CD14-positive monocyte (primary cell): ENCODE data around the gene SLC34A3. TPM values are rescaled to one million over a fixed set of nuclear protein-coding genes. Genes with fewer than 3 reads are reported as not detected.
A peak's percentile ranks its signal among the peaks of the same experiment; 100 is the strongest.
"Not testable (repeated sequence)": the region's sequence is repeated elsewhere in the genome, so short reads cannot be mapped to it uniquely, and the experiment has no call there.

Experiments used
- DNase-seq, 3 donors: peaks; one replicate each; pipeline ENCODE4 v3.0.0-alpha.2; 2011 to 2022
- H2AFZ ChIP-seq: 2 replicates; pipeline ENCODE4 v1.6.0; 2012; ENCODE audit warnings: mild to moderate bottlenecking, low read depth, low read length, inconsistent platforms; ENCODE audit not compliant: insufficient read depth, poor library complexity, severe bottlenecking
- H3K27ac ChIP-seq, 2 donors: 1 replicate in 1 of 2; 2 replicates in 1 of 2; pipeline ENCODE4 v1.5.1; 2012 to 2013; ENCODE audit warnings: low read length in 2 of 2, control low read depth in 1 of 2, inconsistent platforms in 1 of 2, low read depth in 1 of 2, mild to moderate bottlenecking in 1 of 2
- H3K27me3 ChIP-seq, 2 donors: one replicate each; pipeline versions ENCODE4 v1.6.0 to v1.6.1; 2011 to 2013; ENCODE audit warnings: low read length in 2 of 2; ENCODE audit not compliant: control insufficient read depth in 2 of 2, insufficient read depth in 2 of 2
- H3K36me3 ChIP-seq, 2 donors: replicated peaks in 1 of 2; 1 replicate in 1 of 2; 2 replicates in 1 of 2; pipeline versions ENCODE4 v1.5.1 to v1.6.1; 2012 to 2013; ENCODE audit warnings: low read length in 2 of 2, control low read depth in 1 of 2, inconsistent platforms in 1 of 2, mild to moderate bottlenecking in 1 of 2; ENCODE audit not compliant: insufficient read depth in 2 of 2, control insufficient read depth in 1 of 2
- H3K4me1 ChIP-seq, 2 donors: 1 replicate in 1 of 2; 2 replicates in 1 of 2; pipeline versions ENCODE4 v1.5.1 to v1.6.1; 2012 to 2013; ENCODE audit warnings: low read length in 2 of 2, control low read depth in 1 of 2, inconsistent platforms in 1 of 2, mild to moderate bottlenecking in 1 of 2, moderate library complexity in 1 of 2; ENCODE audit not compliant: insufficient read depth in 2 of 2, control insufficient read depth in 1 of 2
- H3K4me2 ChIP-seq: replicated peaks from 2 replicates; pipeline ENCODE3; 2012; ENCODE audit warnings: low read length, moderate library complexity, mild to moderate bottlenecking; ENCODE audit not compliant: poor library complexity, severe bottlenecking; ENCODE audit errors: extremely low read depth
- H3K4me3 ChIP-seq, 3 experiments: fragments of 200-600 bp in 1 of 3; sonication (generic) in 1 of 3; replicated peaks in 1 of 3; 1 replicate in 2 of 3; 2 replicates in 1 of 3; pipeline ENCODE4 v1.5.1; 2011 to 2013; ENCODE audit warnings: low read length in 3 of 3, mild to moderate bottlenecking in 3 of 3, control low read depth in 2 of 3, low read depth in 2 of 3, inconsistent platforms in 1 of 3, moderate library complexity in 1 of 3
- H3K79me2 ChIP-seq: 2 replicates; pipeline ENCODE4 v1.6.0; 2012; ENCODE audit warnings: mild to moderate bottlenecking, control low read depth, inconsistent platforms, low read length, moderate library complexity; ENCODE audit not compliant: insufficient read depth
- H3K9ac ChIP-seq: 2 replicates; pipeline ENCODE4 v1.6.0; 2017; ENCODE audit warnings: low read length, mild to moderate bottlenecking; ENCODE audit not compliant: insufficient read depth, poor library complexity, severe bottlenecking
- H3K9me3 ChIP-seq, 2 donors: replicated peaks in 1 of 2; 1 replicate in 1 of 2; 2 replicates in 1 of 2; pipeline versions ENCODE4 v1.5.1 to v1.6.1; 2012 to 2013; ENCODE audit warnings: low read length in 2 of 2, control low read depth in 1 of 2; ENCODE audit not compliant: control insufficient read depth in 1 of 2, insufficient read depth in 1 of 2
- H4K20me1 ChIP-seq: 2 replicates; pipeline ENCODE4 v1.6.0; 2012; ENCODE audit warnings: mild to moderate bottlenecking, low read length, control low read depth, moderate library complexity; ENCODE audit not compliant: insufficient read depth
- H3K27ac Mint-ChIP-seq, 7 donors: one replicate each; pipeline ENCODE4 v1.8.0; 2020; ENCODE audit warnings: mild to moderate bottlenecking in 7 of 7, mixed read lengths in 7 of 7, moderate library complexity in 6 of 7, inconsistent platforms in 2 of 7
- H3K27me3 Mint-ChIP-seq, 3 donors: one replicate each; pipeline ENCODE4 v1.8.0; 2021 to 2022; ENCODE audit warnings: low read depth in 3 of 3, mild to moderate bottlenecking in 3 of 3, mixed read lengths in 3 of 3, moderate library complexity in 3 of 3, inconsistent platforms in 1 of 3
- H3K36me3 Mint-ChIP-seq, 2 donors: one replicate each; pipeline ENCODE4 v1.8.0; 2020; ENCODE audit warnings: mixed read lengths in 2 of 2, inconsistent platforms in 1 of 2, mild to moderate bottlenecking in 1 of 2
- H3K4me1 Mint-ChIP-seq: one replicate; pipeline ENCODE4 v1.8.0; 2020; ENCODE audit warnings: mild to moderate bottlenecking, mixed read lengths
- H3K4me3 Mint-ChIP-seq, 2 donors: one replicate each; pipeline ENCODE4 v1.8.0; 2020; ENCODE audit warnings: mild to moderate bottlenecking in 2 of 2, mixed read lengths in 2 of 2, moderate library complexity in 1 of 2
- H3K9me3 Mint-ChIP-seq, 7 donors: one replicate each; pipeline ENCODE4 v1.8.0; 2020 to 2022; ENCODE audit warnings: mixed read lengths in 7 of 7, mild to moderate bottlenecking in 6 of 7, moderate library complexity in 6 of 7, inconsistent platforms in 2 of 7
- CTCF ChIP-seq: fragments of 200-600 bp; IDR thresholded peaks from one replicate; pipeline ENCODE4 v1.8.0; 2022; ENCODE audit warnings: antibody characterized with exemption, mild to moderate bottlenecking
- WGBS: methylation state at CpG from one replicate; pipeline ENCODE4 v1.1.5; 2013; ENCODE audit warnings: missing lambda C conversion rate; ENCODE audit not compliant: insufficient coverage; 5-methylcytosine and 5-hydroxymethylcytosine counted together
- intact Hi-C, 2 donors: fragments of 100-400 bp; cut with micrococcal nuclease; formaldehyde crosslinking; loops; one replicate each; pipeline versions ENCODE4 v1.15.0 to v1.15.1; 2023
- polyA plus RNA-seq, 3 donors: library from polyadenylated mRNA; depleted of rRNA in 1 of 3; unstranded in 2 of 3; stranded (reverse) in 1 of 3; fragments of 300-500 nt in 2 of 3; fragments of >200 nt in 1 of 3; fragmentation: Illumina TruSeq in 2 of 3; gene quantifications; 1 replicate in 2 of 3; 2 replicates in 1 of 3; pipeline ENCODE4 v1.2.3, GENCODE V29; 2012 to 2021

The SLC34A3 gene
- polyA plus RNA-seq, 3 donors = not detected

- peaks cover 0 to 6% (median 6%) of the 10 kb centered on the region in 3 donors for H3K27me3 Mint-ChIP-seq
- 96% methylated on average over 9 of the region's 15 CpGs for WGBS
- H3K4me1 ChIP-seq = peaks cover 19 to 27% of the 10 kb centered on the region in 2 donors
- peak overlapping the region in 1 of 7 donors; percentile 28 for H3K27ac Mint-ChIP-seq
- H3K4me1 Mint-ChIP-seq = peaks cover 18% of the 10 kb centered on the region
- no peak overlapping the region for H2AFZ ChIP-seq
- peaks cover 25% of the 10 kb centered on the region for H4K20me1 ChIP-seq
- H3K4me3 Mint-ChIP-seq = no peak overlapping the region
- intact Hi-C loops = no loop called here
- peaks cover 0 to 3% (median 0%) of the 10 kb centered on the region in 7 donors for H3K9me3 Mint-ChIP-seq
- peaks cover 19 to 40% of the 10 kb centered on the region in 2 donors for H3K36me3 Mint-ChIP-seq
- no peak overlapping the region for H3K4me3 ChIP-seq
- DNase-seq = no peak
- H3K9ac ChIP-seq = no peak overlapping the region
- H3K36me3 ChIP-seq = peaks cover 12 to 21% of the 10 kb centered on the region in 2 donors
- TF ChIP-seq CTCF = no peak
- H3K9me3 ChIP-seq = no peaks in the 10 kb centered on the region
- no peaks in the 10 kb centered on the region for H3K27me3 ChIP-seq
- no peak overlapping the region for H3K27ac ChIP-seq
- peak overlapping the region; percentile 98 for H3K4me2 ChIP-seq
- H3K79me2 ChIP-seq = peaks cover 19% of the 10 kb centered on the region
Observed at GRCh38 chr9:137256856-137257255, 26.2 kb downstream of the SLC34A3 start.

GRCh38 chr9:137262173-137262908 lies 31.6 kb downstream of the SLC34A3 start:
- peak; percentile 59 for TF ChIP-seq CTCF
- intact Hi-C loops, H2AFZ ChIP-seq, H3K79me2 ChIP-seq, H3K9me3 ChIP-seq, H3K4me1 ChIP-seq, H3K4me3 Mint-ChIP-seq, H3K27me3 ChIP-seq, H3K9me3 Mint-ChIP-seq, H3K4me3 ChIP-seq, H3K4me1 Mint-ChIP-seq, H3K27ac Mint-ChIP-seq, H3K9ac ChIP-seq, H3K27ac ChIP-seq, H3K27me3 Mint-ChIP-seq, H3K4me2 ChIP-seq, DNase-seq: not testable (repeated sequence)
- peaks cover 31 to 73% of the 10 kb centered on the region in 2 donors for H3K36me3 Mint-ChIP-seq
- Histone ChIP-seq H3K36me3 (peaks cover 42 to 55% of the 10 kb centered on the region in 2 donors), H4K20me1 (peaks cover 24% of the 10 kb centered on the region)
- WGBS = 100% methylated on average over 3 of the region's 15 CpGs
